ENCODE data around the gene TRDN.

The TRDN gene

DNA sequence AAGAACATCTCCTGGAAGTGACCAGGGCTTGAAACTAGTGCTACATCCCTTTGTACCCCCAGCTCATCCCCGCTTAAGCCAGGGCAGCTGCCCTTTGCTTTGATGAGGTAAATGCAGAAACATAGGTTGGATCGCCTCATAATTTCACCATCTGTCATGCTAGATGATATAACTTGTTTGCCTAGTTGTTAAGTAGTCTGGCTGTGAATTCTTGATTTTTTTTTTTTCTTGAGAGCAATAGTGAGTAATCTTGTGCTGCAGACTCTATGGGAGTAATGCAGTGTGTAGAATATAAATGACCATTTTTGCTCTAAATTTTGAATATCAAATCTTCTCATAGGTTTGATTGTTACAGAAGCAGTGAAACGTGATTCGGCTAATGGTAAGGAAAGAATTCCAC, 4.1 kb downstream of the TRDN start:
- no peak for TF ChIP-seq YY1 (IDR thresholded peaks at IDR 0.05; ENCODE audit: insufficient read depth, insufficient read length)
- no peak for TF ChIP-seq SUZ12 (IDR thresholded peaks at IDR 0.05; ENCODE audit: extremely low read depth, insufficient read depth, insufficient read length)
- no peak for TF ChIP-seq ZNF274 (IDR thresholded peaks at IDR 0.05; ENCODE audit: low read depth, low read length)
- Histone ChIP-seq H3K9ac (ENCODE audit: insufficient read length, low read depth) (no peak overlapping the region), H3K36me3 (ENCODE audit: insufficient read depth, insufficient read length, low read length) (no peaks in the 10 kb centered on the region), H3K27me3 (ENCODE audit: insufficient read depth, insufficient read length) (no peaks in the 10 kb centered on the region), H3K9me3 (ENCODE audit: insufficient read depth, low read length) (no peaks in the 10 kb centered on the region), H3K4me3 (ENCODE audit: insufficient read length, low read depth) (no peak overlapping the region), H3K4me1 (ENCODE audit: insufficient read depth, insufficient read length) (no peaks in the 10 kb centered on the region)
- no peak for DNase-seq (ENCODE audit: low read depth, low spot score)

DNA sequence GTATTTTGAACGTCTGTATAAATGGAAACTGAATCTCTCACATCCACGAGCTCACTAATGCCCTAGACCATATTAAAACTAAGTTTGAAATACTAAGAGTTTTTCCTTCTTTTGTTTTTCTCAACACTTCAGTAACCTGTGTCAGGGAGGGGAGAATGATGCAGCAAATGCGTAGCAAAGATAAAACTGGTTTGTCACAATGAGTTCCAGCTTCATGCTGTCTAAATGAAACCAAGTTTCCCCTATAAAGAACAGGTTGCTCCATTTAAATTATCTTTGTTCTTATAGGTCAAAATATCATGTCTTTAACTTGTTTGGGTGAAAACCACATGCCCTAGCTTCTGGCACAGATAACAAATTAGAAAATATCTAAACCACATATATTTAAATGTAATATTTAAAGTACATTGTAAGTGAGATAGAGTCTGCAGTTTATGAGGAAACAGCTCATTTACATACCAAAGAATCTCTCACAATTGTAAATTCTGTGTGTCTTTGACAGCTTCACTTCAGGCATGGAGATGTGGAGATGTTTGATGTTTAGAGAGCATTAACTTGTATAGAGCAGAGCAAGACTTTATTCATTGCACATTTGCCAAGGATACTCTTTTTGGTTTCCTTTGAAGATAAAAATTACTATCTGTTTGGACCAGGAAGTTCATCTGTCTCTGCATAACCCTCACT, 7.3 kb downstream of the TRDN start:
- Histone ChIP-seq H3K9me3 (ENCODE audit: insufficient read depth, low read length) (no peaks in the 10 kb centered on the region), H3K9ac (ENCODE audit: insufficient read length, low read depth) (no peak overlapping the region), H3K27me3 (ENCODE audit: insufficient read depth, insufficient read length) (no peaks in the 10 kb centered on the region), H3K4me1 (ENCODE audit: insufficient read depth, insufficient read length) (no peaks in the 10 kb centered on the region), H3K36me3 (ENCODE audit: insufficient read depth, insufficient read length, low read length) (no peaks in the 10 kb centered on the region), H3K4me3 (ENCODE audit: insufficient read length, low read depth) (no peak overlapping the region)
- DNase-seq (ENCODE audit: low read depth, low spot score): no peak
- TF ChIP-seq ZNF274 (IDR thresholded peaks at IDR 0.05; ENCODE audit: low read depth, low read length) (no peak), YY1 (IDR thresholded peaks at IDR 0.05; ENCODE audit: insufficient read depth, insufficient read length) (no peak), SUZ12 (IDR thresholded peaks at IDR 0.05; ENCODE audit: extremely low read depth, insufficient read depth, insufficient read length) (no peak)

- Histone ChIP-seq H3K27me3 (ENCODE audit: insufficient read depth, insufficient read length) (no peaks in the 10 kb centered on the region), H3K36me3 (ENCODE audit: insufficient read depth, insufficient read length, low read length) (no peaks in the 10 kb centered on the region), H3K4me1 (ENCODE audit: insufficient read depth, insufficient read length) (no peaks in the 10 kb centered on the region), H3K4me3 (ENCODE audit: insufficient read length, low read depth) (no peak overlapping the region), H3K9me3 (ENCODE audit: insufficient read depth, low read length) (no peaks in the 10 kb centered on the region), H3K9ac (ENCODE audit: insufficient read length, low read depth) (no peak overlapping the region)
- TF ChIP-seq SUZ12 (IDR thresholded peaks at IDR 0.05; ENCODE audit: extremely low read depth, insufficient read depth, insufficient read length): no peak
- DNase-seq (ENCODE audit: low read depth, low spot score): no peak
Observed at GRCh38 chr6:123625696-123626095, 11.1 kb downstream of the TRDN start.

- Histone ChIP-seq H3K9me3 (ENCODE audit: insufficient read depth, low read length) (no peaks in the 10 kb centered on the region), H3K4me3 (ENCODE audit: insufficient read length, low read depth) (no peak overlapping the region), H3K9ac (ENCODE audit: insufficient read length, low read depth) (no peak overlapping the region), H3K36me3 (ENCODE audit: insufficient read depth, insufficient read length, low read length) (no peaks in the 10 kb centered on the region), H3K4me1 (ENCODE audit: insufficient read depth, insufficient read length) (no peaks in the 10 kb centered on the region), H3K27me3 (ENCODE audit: insufficient read depth, insufficient read length) (no peaks in the 10 kb centered on the region)
- DNase-seq (ENCODE audit: low read depth, low spot score): no peak
- TF ChIP-seq SUZ12 (IDR thresholded peaks at IDR 0.05; ENCODE audit: extremely low read depth, insufficient read depth, insufficient read length): no peak
- no peak for TF ChIP-seq YY1 (IDR thresholded peaks at IDR 0.05; ENCODE audit: insufficient read depth, insufficient read length)
- TF ChIP-seq ZNF274 (IDR thresholded peaks at IDR 0.05; ENCODE audit: low read depth, low read length): no peak
Observed at GRCh38 chr6:123622780-123623179, 14.0 kb downstream of the TRDN start.

GRCh38 chr6:123619156-123619555, 17.6 kb downstream of the TRDN start:
- H3K4me1 ChIP-seq (ENCODE audit: insufficient read depth, insufficient read length): no peaks in the 10 kb centered on the region
- H3K9ac ChIP-seq (ENCODE audit: insufficient read length, low read depth): no peak overlapping the region
- no peaks in the 10 kb centered on the region for H3K27me3 ChIP-seq (ENCODE audit: insufficient read depth, insufficient read length)
- H3K4me3 ChIP-seq (ENCODE audit: insufficient read length, low read depth): no peak overlapping the region
- H3K9me3 ChIP-seq (ENCODE audit: insufficient read depth, low read length): no peaks in the 10 kb centered on the region
- TF ChIP-seq YY1 (IDR thresholded peaks at IDR 0.05; ENCODE audit: insufficient read depth, insufficient read length): no peak
- TF ChIP-seq ZNF274 (IDR thresholded peaks at IDR 0.05; ENCODE audit: low read depth, low read length): no peak
- no peak for TF ChIP-seq SUZ12 (IDR thresholded peaks at IDR 0.05; ENCODE audit: extremely low read depth, insufficient read depth, insufficient read length)
- no peak for DNase-seq (ENCODE audit: low read depth, low spot score)
- H3K36me3 ChIP-seq (ENCODE audit: insufficient read depth, insufficient read length, low read length): no peaks in the 10 kb centered on the region

- no peak for DNase-seq (ENCODE audit: low read depth, low spot score)
- Histone ChIP-seq H3K36me3 (ENCODE audit: insufficient read depth, insufficient read length, low read length) (no peaks in the 10 kb centered on the region), H3K4me1 (ENCODE audit: insufficient read depth, insufficient read length) (no peaks in the 10 kb centered on the region), H3K27me3 (ENCODE audit: insufficient read depth, insufficient read length) (no peaks in the 10 kb centered on the region), H3K9me3 (ENCODE audit: insufficient read depth, low read length) (no peaks in the 10 kb centered on the region), H3K4me3 (ENCODE audit: insufficient read length, low read depth) (no peak overlapping the region), H3K9ac (ENCODE audit: insufficient read length, low read depth) (no peak overlapping the region)
- TF ChIP-seq ZNF274 (IDR thresholded peaks at IDR 0.05; ENCODE audit: low read depth, low read length) (no peak), SUZ12 (IDR thresholded peaks at IDR 0.05; ENCODE audit: extremely low read depth, insufficient read depth, insufficient read length) (no peak), YY1 (IDR thresholded peaks at IDR 0.05; ENCODE audit: insufficient read depth, insufficient read length) (no peak)
Observed at GRCh38 chr6:123616942-123617341, 19.8 kb downstream of the TRDN start.

- TF ChIP-seq YY1 (IDR thresholded peaks at IDR 0.05; ENCODE audit: insufficient read depth, insufficient read length) (no peak), SUZ12 (IDR thresholded peaks at IDR 0.05; ENCODE audit: extremely low read depth, insufficient read depth, insufficient read length) (no peak), ZNF274 (IDR thresholded peaks at IDR 0.05; ENCODE audit: low read depth, low read length) (no peak)
- H3K4me1 ChIP-seq (ENCODE audit: insufficient read depth, insufficient read length): no peaks in the 10 kb centered on the region
- H3K9ac ChIP-seq (ENCODE audit: insufficient read length, low read depth): no peak overlapping the region
- DNase-seq (ENCODE audit: low read depth, low spot score): no peak
- no peaks in the 10 kb centered on the region for H3K9me3 ChIP-seq (ENCODE audit: insufficient read depth, low read length)
- H3K4me3 ChIP-seq (ENCODE audit: insufficient read length, low read depth): no peak overlapping the region
- no peaks in the 10 kb centered on the region for H3K27me3 ChIP-seq (ENCODE audit: insufficient read depth, insufficient read length)
- no peaks in the 10 kb centered on the region for H3K36me3 ChIP-seq (ENCODE audit: insufficient read depth, insufficient read length, low read length)
Observed at GRCh38 chr6:123616016-123616415, 20.7 kb downstream of the TRDN start.

Measured in NT2/D1 (cell line).